Measurements from ENCODE around the gene APEH.
"Not testable (repeated sequence)": the region's sequence is repeated elsewhere in the genome, so short reads cannot be mapped to it uniquely, and the experiment has no call there.

APEH gene

GRCh38 chr3:49686346-49686745 lies 12.2 kb downstream of the APEH start:
- peaks cover 24% of the 10 kb centered on the region for H3K36me3 ChIP-seq (ENCODE audit: control insufficient read depth, low read depth, low read length)
- peak overlapping the region; percentile 75 for H3K4me3 ChIP-seq (ENCODE audit: low read length)

DNA sequence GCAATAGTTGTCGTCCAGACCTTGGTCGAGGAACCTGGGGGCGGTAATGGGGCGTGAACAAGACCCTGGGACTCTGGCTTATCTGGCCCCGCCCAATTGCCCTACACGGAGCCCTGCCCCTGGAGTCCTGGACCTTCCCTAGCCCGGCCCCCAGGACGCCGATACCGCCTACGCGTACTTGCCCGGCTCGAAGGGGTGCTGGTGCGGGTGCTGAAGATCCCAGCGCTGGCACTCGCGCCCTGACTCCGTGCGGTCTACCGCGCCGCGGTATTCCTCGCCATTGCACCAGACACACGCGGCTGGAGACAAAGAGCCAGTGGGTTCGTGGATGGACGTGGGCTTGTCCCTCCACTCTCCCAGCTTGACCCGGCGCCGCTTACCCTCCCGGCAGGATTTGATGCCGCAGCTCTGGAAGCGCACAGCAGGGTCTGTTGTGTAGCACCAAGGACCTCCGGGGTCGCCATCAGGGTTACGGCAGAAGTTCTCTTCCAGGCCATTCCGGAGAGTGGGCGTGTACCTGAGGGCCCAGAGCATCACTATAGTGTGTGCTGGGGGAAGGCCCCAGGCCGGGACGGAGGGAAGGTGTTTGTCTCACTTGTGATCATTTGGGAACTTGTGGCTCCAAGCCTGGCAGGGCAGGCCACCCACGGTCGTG lies 12.7 kb downstream of the APEH start:
- H3K27me3 ChIP-seq (ENCODE audit: control insufficient read depth, insufficient read depth, low read length); H3K4me1 ChIP-seq (ENCODE audit: control insufficient read depth, low read depth, low read length); H3K9me3 ChIP-seq (ENCODE audit: control insufficient read depth, low read depth, low read length): not testable (repeated sequence)
- Histone ChIP-seq H3K4me3 (ENCODE audit: low read length) (peak overlapping the region; percentile 75), H3K36me3 (ENCODE audit: control insufficient read depth, low read depth, low read length) (peaks cover 19% of the 10 kb centered on the region), H3K27ac (ENCODE audit: low read length) (peak overlapping the region; percentile 59), H3K9ac (ENCODE audit: low read length) (peak overlapping the region; percentile 50)

More at GRCh38 chr3:49686346-49686745, 12.2 kb downstream of the APEH start:
- H3K9ac ChIP-seq (ENCODE audit: low read length); H3K27me3 ChIP-seq (ENCODE audit: control insufficient read depth, insufficient read depth, low read length); H3K4me1 ChIP-seq (ENCODE audit: control insufficient read depth, low read depth, low read length); H3K9me3 ChIP-seq (ENCODE audit: control insufficient read depth, low read depth, low read length); H3K27ac ChIP-seq (ENCODE audit: low read length): not testable (repeated sequence)

DNA sequence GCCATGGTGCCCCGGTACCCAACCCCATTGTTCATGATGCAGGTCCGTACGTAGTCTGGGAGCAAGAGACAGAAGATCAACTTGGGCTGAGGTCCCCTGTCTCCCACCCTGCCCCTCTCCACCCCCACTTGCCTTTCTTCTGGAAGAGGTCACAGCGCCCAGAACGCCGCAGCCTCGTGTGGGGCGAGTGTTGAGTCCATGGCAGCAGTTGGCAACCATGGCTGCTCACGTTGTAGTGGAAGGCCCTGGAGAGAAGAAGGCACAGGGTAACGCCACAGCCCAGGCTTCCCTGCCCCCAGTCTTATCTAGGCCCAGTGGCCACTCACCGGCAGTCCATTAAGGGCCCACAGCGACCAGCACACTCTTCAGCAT lies 13.3 kb downstream of the APEH start:
- not testable (repeated sequence) for H3K27me3 ChIP-seq (ENCODE audit: control insufficient read depth, insufficient read depth, low read length); H3K9me3 ChIP-seq (ENCODE audit: control insufficient read depth, low read depth, low read length); H3K9ac ChIP-seq (ENCODE audit: low read length); H3K4me1 ChIP-seq (ENCODE audit: control insufficient read depth, low read depth, low read length); H3K27ac ChIP-seq (ENCODE audit: low read length)
- peaks cover 14% of the 10 kb centered on the region for H3K36me3 ChIP-seq (ENCODE audit: control insufficient read depth, low read depth, low read length)
- peak overlapping the region; percentile 75 for H3K4me3 ChIP-seq (ENCODE audit: low read length)

GRCh38 chr3:49688338-49689045 lies 14.3 kb downstream of the APEH start:
- not testable (repeated sequence) for H3K36me3 ChIP-seq (ENCODE audit: control insufficient read depth, low read depth, low read length); H3K4me1 ChIP-seq (ENCODE audit: control insufficient read depth, low read depth, low read length); H3K27me3 ChIP-seq (ENCODE audit: control insufficient read depth, insufficient read depth, low read length); H3K9me3 ChIP-seq (ENCODE audit: control insufficient read depth, low read depth, low read length); H3K27ac ChIP-seq (ENCODE audit: low read length)
- H3K9ac ChIP-seq (ENCODE audit: low read length), result peak overlapping the region; percentile 82
- H3K4me3 ChIP-seq (ENCODE audit: low read length), result peak overlapping the region; percentile 96

DNA sequence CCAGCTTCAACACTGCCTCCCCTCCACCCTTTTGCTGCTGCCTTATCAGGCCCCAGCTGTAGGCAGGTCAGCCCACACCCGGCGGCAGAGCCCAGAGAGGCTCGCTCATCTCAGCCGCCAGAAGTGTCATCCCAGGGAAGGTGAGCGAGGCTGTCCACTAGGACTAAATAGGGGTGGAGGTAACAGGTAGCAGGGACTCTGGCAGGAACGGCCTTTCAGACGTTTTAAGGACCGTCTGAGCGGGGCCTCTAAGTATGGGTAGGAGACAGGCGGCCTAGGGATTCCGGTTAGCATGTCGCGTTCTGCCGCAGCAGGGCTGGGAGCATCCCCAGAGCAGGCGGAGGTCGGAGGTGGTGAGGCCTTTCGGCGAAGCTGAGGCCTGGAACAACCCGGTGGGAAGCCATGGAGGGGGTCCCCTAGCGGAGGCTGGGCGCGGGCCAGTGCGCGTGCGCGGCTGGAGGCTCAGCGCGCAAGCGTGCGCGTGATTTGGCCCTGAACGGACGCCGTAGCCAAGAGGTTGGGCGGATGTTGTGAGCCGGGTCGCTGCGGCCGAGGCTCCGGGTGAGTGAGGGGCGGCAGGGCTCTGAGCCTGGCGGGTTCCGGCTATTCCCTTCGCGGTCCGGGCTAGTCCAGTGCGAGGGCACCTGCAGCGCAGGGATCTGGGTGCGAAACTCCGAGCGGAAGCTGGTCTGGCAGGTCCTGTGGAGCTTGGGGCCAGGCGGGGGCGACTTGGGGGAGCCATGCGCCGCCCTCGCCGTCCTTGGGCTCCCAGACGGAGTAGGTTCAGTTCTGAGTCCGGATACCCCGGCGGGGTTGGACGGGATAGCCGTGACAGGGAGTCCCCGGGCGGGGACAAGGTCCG lies 15.1 kb downstream of the APEH start, which contains the start of the genes MST1 and RNF123:
TSS of gene MST1 (minus strand) at position 429 of the 862 bp plus-strand sequence. CDS start 783 bp downstream, outside the sequence.
TSS of gene RNF123 (plus strand) at position 512 of the 862 bp plus-strand sequence. CDS start 1,609 bp downstream, outside the sequence.
- Histone ChIP-seq H3K27ac (ENCODE audit: low read length) (no peak within 1 kb of the TSS), H3K4me3 (ENCODE audit: low read length) (peak within 1 kb of the TSS; percentile 96), H3K9me3 (ENCODE audit: control insufficient read depth, low read depth, low read length) (no peaks in the 10 kb centered on the region), H3K4me1 (ENCODE audit: control insufficient read depth, low read depth, low read length) (no peaks in the 10 kb centered on the region), H3K9ac (ENCODE audit: low read length) (peak within 1 kb of the TSS; percentile 82), H3K27me3 (ENCODE audit: control insufficient read depth, insufficient read depth, low read length) (no peaks in the 10 kb centered on the region), H3K36me3 (ENCODE audit: control insufficient read depth, low read depth, low read length) (no peaks in the 10 kb centered on the region)

DNA sequence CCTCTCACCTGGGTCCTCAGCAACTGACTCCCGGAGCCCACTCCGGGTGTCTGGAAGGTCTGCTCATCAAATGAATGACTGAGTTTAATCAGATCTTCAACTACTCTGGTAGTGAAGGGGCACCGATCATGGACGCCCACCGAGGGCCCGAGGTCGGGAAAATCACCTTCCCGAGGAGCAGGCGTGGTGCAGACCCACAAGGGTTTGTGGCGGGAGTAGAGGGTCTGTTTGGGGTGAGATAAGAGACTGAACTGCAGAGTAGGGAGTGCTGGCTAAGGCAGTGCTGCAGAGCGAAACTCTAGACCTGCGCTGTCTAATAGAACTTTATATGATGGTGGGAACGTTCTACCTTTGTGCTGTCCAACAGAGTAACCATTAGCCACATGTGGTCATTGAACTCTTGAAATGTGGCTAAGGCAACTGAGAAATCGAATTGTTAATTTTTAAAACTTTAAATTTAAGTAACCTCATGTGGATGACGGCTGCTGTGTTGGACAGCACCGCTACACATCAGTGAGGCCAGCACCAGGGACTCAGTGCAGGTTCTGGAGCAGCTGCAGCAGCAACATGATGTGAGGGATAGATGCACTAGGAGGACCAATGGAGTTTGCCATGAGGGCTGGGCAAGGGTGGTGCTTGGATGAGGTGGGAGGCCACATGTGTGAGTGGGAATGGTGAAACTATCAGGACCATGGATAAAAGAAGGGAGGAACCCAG lies 15.9 kb downstream of the APEH start:
- H3K9me3 ChIP-seq (ENCODE audit: control insufficient read depth, low read depth, low read length); H3K27me3 ChIP-seq (ENCODE audit: control insufficient read depth, insufficient read depth, low read length); H3K27ac ChIP-seq (ENCODE audit: low read length); H3K4me1 ChIP-seq (ENCODE audit: control insufficient read depth, low read depth, low read length); H3K36me3 ChIP-seq (ENCODE audit: control insufficient read depth, low read depth, low read length): not testable (repeated sequence)
- H3K4me3 ChIP-seq (ENCODE audit: low read length), result peak overlapping the region; percentile 96
- peak overlapping the region; percentile 82 for H3K9ac ChIP-seq (ENCODE audit: low read length)

GRCh38 chr3:49690856-49691255 lies 16.7 kb downstream of the APEH start:
- not testable (repeated sequence) for H3K4me1 ChIP-seq (ENCODE audit: control insufficient read depth, low read depth, low read length); H3K9me3 ChIP-seq (ENCODE audit: control insufficient read depth, low read depth, low read length); H3K36me3 ChIP-seq (ENCODE audit: control insufficient read depth, low read depth, low read length); H3K9ac ChIP-seq (ENCODE audit: low read length); H3K27me3 ChIP-seq (ENCODE audit: control insufficient read depth, insufficient read depth, low read length); H3K4me3 ChIP-seq (ENCODE audit: low read length); H3K27ac ChIP-seq (ENCODE audit: low read length)

- H3K4me3 ChIP-seq (ENCODE audit: low read length); H3K9ac ChIP-seq (ENCODE audit: low read length); H3K9me3 ChIP-seq (ENCODE audit: control insufficient read depth, low read depth, low read length); H3K27me3 ChIP-seq (ENCODE audit: control insufficient read depth, insufficient read depth, low read length); H3K27ac ChIP-seq (ENCODE audit: low read length); H3K36me3 ChIP-seq (ENCODE audit: control insufficient read depth, low read depth, low read length); H3K4me1 ChIP-seq (ENCODE audit: control insufficient read depth, low read depth, low read length): not testable (repeated sequence)
These were observed 17.3 kb downstream of the APEH start for GRCh38 chr3:49691481-49691880.

DNA sequence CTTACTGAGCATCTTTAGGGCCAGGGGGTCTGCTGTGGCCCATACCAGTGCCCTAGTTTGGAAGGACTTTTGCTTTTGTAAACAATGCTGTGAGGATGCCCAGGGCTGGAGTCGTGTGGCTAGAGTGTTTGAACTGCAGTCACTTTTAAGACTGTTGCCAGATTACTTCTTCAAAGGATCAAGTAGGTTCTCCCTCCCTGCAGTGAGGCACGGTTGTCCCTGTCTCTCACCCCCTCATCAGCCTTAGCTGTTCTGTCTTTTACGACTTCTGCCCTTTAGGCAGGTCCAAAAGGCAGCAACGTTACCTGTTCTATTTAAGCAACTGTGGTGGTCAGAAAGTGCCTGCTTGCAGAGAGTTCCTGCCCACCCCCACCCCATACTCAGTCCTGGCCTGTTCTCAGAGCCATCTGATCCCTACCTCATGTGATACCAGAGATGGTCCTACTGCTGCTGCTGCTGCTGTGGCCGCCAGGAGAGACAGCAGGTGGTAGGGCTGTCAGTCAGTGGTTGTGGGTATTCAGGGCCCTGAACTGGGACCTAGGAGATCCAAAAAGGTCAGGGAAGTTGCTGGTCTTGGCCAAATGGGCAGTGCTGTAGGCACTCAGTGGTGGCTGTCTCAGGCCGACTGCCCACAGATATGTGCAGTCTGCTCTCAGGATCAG lies 20.4 kb downstream of the APEH start:
- not testable (repeated sequence) for H3K9ac ChIP-seq (ENCODE audit: low read length); H3K4me3 ChIP-seq (ENCODE audit: low read length); H3K9me3 ChIP-seq (ENCODE audit: control insufficient read depth, low read depth, low read length); H3K4me1 ChIP-seq (ENCODE audit: control insufficient read depth, low read depth, low read length); H3K27ac ChIP-seq (ENCODE audit: low read length); H3K36me3 ChIP-seq (ENCODE audit: control insufficient read depth, low read depth, low read length); H3K27me3 ChIP-seq (ENCODE audit: control insufficient read depth, insufficient read depth, low read length)

- not testable (repeated sequence) for H3K4me3 ChIP-seq (ENCODE audit: low read length); H3K9ac ChIP-seq (ENCODE audit: low read length); H3K9me3 ChIP-seq (ENCODE audit: control insufficient read depth, low read depth, low read length)
These were observed 21.3 kb downstream of the APEH start for GRCh38 chr3:49695350-49696015.

More at GRCh38 chr3:49695350-49696015, 21.3 kb downstream of the APEH start:
- not testable (repeated sequence) for H3K36me3 ChIP-seq (ENCODE audit: control insufficient read depth, low read depth, low read length); H3K27ac ChIP-seq (ENCODE audit: low read length); H3K4me1 ChIP-seq (ENCODE audit: control insufficient read depth, low read depth, low read length); H3K27me3 ChIP-seq (ENCODE audit: control insufficient read depth, insufficient read depth, low read length)

All from iPS-18a (cell line).